Neural cell (in vitro differentiated cells): ENCODE measurements around the gene FBLL1.
"Not testable (repeated sequence)": the region's sequence is repeated elsewhere in the genome, so short reads cannot be mapped to it uniquely, and the experiment has no call there.

ENCODE experiments used
- EP300 ChIP-seq: fragments of 450-650 bp; conservative IDR thresholded peaks from 2 replicates; pipeline ENCODE4 v1.6.1; 2014; ENCODE audit warnings: antibody characterized with exemption, mild to moderate bottlenecking, moderate library complexity; ENCODE audit not compliant: poor library complexity, severe bottlenecking
- EZH2 ChIP-seq: fragments of 200-600, 300-800 bp; shearing (Covaris generic), sonication (generic); IDR thresholded peaks from 2 replicates; pipeline ENCODE4 v1.6.1; 2014; ENCODE audit warnings: antibody characterized with exemption, low read length, borderline replicate concordance, mild to moderate bottlenecking; ENCODE audit not compliant: insufficient read depth, poor library complexity, severe bottlenecking
- POLR2AphosphoS5 ChIP-seq: IDR thresholded peaks from 2 replicates; pipeline ENCODE4 v1.6.1; 2012
- SMC3 ChIP-seq: fragments of 450-650 bp; conservative IDR thresholded peaks from 2 replicates; pipeline ENCODE4 v1.6.1; 2014; ENCODE audit warnings: antibody characterized with exemption, mild to moderate bottlenecking, moderate library complexity; ENCODE audit not compliant: poor library complexity
- TF ChIP-seq, protein P1 (sequence below): fragments of 450-650 bp; IDR thresholded peaks from 2 replicates; pipeline ENCODE4 v1.5.1; 2014; ENCODE audit warnings: antibody characterized with exemption, mild to moderate bottlenecking, moderate library complexity; ENCODE audit not compliant: poor library complexity, severe bottlenecking
- TF ChIP-seq, protein P2 (sequence below): IDR thresholded peaks from 2 replicates; pipeline ENCODE4 v1.6.1; 2012; ENCODE audit warnings: borderline replicate concordance

DNA sequence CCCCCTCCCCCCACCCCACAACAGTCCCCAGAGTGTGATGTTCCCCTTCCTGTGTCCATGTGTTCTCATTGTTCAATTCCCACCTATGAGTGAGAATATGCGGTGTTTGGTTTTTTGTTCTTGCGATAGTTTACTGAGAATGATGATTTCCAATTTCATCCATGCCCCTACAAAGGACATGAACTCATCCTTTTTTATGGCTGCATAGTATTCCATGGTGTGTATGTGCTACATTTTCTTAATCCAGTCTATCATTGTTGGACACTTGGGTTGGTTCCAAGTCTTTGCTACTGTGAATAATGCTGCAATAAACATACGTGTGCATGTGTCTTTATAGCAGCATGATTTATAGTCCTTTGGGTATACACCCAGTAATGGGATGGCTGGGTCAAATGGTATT is 44.6 kb downstream of the FBLL1 start:
- TF ChIP-seq, protein P1, sequence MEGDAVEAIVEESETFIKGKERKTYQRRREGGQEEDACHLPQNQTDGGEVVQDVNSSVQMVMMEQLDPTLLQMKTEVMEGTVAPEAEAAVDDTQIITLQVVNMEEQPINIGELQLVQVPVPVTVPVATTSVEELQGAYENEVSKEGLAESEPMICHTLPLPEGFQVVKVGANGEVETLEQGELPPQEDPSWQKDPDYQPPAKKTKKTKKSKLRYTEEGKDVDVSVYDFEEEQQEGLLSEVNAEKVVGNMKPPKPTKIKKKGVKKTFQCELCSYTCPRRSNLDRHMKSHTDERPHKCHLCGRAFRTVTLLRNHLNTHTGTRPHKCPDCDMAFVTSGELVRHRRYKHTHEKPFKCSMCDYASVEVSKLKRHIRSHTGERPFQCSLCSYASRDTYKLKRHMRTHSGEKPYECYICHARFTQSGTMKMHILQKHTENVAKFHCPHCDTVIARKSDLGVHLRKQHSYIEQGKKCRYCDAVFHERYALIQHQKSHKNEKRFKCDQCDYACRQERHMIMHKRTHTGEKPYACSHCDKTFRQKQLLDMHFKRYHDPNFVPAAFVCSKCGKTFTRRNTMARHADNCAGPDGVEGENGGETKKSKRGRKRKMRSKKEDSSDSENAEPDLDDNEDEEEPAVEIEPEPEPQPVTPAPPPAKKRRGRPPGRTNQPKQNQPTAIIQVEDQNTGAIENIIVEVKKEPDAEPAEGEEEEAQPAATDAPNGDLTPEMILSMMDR = not testable (repeated sequence)
- not testable (repeated sequence) for TF ChIP-seq SMC3, EZH2, POLR2AphosphoS5, EP300
- TF ChIP-seq, protein P2, sequence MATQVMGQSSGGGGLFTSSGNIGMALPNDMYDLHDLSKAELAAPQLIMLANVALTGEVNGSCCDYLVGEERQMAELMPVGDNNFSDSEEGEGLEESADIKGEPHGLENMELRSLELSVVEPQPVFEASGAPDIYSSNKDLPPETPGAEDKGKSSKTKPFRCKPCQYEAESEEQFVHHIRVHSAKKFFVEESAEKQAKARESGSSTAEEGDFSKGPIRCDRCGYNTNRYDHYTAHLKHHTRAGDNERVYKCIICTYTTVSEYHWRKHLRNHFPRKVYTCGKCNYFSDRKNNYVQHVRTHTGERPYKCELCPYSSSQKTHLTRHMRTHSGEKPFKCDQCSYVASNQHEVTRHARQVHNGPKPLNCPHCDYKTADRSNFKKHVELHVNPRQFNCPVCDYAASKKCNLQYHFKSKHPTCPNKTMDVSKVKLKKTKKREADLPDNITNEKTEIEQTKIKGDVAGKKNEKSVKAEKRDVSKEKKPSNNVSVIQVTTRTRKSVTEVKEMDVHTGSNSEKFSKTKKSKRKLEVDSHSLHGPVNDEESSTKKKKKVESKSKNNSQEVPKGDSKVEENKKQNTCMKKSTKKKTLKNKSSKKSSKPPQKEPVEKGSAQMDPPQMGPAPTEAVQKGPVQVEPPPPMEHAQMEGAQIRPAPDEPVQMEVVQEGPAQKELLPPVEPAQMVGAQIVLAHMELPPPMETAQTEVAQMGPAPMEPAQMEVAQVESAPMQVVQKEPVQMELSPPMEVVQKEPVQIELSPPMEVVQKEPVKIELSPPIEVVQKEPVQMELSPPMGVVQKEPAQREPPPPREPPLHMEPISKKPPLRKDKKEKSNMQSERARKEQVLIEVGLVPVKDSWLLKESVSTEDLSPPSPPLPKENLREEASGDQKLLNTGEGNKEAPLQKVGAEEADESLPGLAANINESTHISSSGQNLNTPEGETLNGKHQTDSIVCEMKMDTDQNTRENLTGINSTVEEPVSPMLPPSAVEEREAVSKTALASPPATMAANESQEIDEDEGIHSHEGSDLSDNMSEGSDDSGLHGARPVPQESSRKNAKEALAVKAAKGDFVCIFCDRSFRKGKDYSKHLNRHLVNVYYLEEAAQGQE = not testable (repeated sequence)
